T-helper 2 cell treated with Interferon-gamma antibody and Interleukin-4, amounts not matched to agents 100 ng/mL and 5 ng/mL, for 36 hours (primary cell): Measurements from ENCODE around the gene DDX24. TPM values are rescaled to one million over a fixed set of nuclear protein-coding genes. Genes with fewer than 3 reads are reported as not detected.
"Not testable (repeated sequence)": the region's sequence is repeated elsewhere in the genome, so short reads cannot be mapped to it uniquely, and the experiment has no call there.

ENCODE experiments used
- intact Hi-C: fragments of 100-400 bp; cut with micrococcal nuclease; formaldehyde crosslinking; loops from one replicate; pipeline ENCODE4 v1.15.1; 2023
- total RNA-seq: library from RNA; stranded (reverse); gene quantifications from 2 replicates; pipeline ENCODE4 v1.2.3, GENCODE V29; 2022

The DDX24 gene
- total RNA-seq, 1 donor from 2014 or later: 192 TPM

DNA sequence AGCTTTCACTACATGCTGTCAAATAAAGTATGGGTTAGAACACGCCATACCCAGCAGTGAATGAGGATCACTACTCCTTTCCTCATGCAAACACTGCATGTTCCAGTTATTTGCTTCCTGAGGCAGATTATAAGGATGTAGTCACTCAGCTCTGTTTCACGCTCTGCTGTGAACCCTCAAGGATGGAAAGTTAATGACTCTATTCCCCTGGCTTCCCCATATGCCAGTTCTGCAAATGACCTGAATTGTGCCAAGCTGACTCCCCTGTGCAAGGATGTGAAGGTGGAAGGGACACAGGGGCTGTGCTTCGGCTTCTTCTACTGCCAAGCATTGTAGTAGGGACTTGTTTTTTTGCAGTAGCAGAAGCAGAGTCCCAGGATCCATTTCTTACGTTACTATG is 6.9 kb upstream of the DDX24 start:
- intact Hi-C loops: no loop called here

DNA sequence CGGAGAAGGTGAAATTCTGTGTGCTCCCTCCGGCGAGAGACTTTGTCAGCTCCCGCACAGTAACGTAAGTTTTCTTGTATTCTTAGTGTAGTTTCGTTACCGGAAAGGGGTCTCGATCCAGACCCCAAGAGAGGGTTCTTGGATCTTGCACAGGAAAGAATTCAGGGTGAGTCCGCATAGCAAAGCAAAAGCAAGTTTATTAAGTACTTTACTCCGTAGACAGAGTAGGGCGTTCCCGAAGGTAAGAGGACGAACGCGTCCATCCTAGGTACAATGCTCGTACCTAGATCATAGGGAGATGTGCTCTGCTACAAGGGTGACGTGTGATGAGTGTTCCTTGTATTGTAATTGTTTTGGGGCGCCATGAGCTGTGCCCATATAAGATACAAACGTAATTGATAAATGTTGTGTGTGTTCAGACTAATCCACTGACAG is 401 bp upstream of the DDX24 start:
- intact Hi-C loops: loop anchor here (1.0 to 5.0 kb wide), 7 partner anchors 25 to 1453 kb away; partner anchors contain the start of genes GLRX5, IFI27L2 and OTUB2

DNA sequence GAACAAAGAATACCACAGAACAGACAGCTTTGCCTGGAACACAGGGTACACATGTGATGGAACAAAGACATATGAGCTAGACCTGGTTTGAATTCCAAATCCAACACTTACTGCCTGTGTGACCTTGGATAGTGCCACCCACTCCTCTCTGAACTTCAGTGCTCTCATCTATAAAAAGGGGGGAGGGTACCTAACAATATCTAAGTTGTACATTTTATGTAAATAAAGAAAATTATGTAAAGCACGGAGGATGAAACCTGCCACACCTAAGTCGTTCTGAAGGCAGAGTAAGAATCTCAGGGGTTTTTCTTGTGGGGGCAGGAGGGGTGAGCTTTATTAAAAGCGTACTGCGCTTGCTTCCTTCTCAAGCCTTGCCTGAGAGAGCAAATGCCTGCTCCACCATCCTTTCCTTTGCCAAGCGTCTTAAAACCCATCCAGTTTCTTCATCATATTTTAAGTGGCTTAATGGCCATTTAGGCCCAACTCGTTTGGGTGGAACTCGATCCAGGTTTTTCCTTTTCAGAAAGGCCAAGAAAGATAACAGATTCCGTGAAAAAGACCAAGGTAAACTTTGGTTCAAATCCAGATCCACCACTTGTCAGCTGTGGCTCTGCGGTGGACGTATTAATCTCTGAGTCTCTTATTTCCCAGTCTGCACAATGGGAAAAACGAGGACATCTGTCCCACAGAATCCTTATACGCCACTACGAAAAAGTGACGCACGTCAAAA is 946 bp downstream of the DDX24 start:
- intact Hi-C loops: loop anchor here (2.0 to 5.0 kb wide), 5 partner anchors 53 to 1455 kb away; partner anchors contain the start of genes GLRX5 and OTUB2

DNA sequence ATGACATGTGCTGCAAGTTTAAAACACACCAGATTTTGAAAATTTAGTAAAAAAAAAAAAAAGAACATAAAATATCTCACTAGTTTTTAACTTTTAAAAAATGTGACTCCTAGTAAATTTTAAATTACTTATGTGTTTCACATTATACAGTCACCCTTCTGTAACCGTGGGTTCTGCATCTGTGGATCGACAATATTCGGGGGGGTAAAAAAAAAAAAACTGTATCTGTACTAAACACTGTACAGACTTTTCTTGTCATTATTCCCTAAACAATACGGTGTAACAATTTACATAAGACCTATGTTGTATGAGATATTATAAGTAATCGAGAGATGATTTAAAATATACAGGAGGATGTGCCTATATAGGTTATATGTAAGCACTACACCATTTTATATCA is 3.2 kb downstream of the DDX24 start:
- intact Hi-C loops: no loop called here

DNA sequence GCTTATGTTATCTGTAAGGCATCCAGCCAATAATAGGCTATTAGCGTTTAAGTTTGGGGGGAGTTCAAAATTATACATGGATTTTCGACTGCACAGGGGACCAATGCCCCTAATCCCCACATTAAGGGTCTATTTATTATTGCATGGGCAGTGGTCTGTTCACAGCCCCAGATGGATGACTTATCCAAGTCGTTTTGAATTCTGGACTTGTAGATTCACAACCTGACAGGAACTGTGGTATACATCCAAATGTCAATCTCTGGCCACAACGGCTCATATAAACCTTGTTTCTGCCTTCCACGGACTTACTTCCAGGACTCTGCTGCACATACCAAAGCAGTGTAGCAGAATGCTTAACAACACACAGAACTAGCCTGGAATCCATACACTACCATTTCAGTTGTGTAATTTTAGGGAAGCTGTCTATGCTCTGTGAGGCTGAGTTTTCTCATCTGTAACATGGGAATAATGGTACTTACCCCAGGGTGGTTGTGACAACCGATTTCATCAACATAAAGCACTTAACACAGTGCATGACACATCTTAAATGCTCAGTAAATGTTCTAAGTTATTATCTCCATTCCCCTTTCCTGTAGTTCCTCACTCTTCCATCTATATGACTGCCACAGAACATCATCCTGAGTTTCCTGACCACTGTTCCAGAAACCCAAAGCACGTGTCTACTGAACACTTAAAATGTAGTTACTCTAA is 3.7 kb downstream of the DDX24 start:
- intact Hi-C loops: no loop called here

DNA sequence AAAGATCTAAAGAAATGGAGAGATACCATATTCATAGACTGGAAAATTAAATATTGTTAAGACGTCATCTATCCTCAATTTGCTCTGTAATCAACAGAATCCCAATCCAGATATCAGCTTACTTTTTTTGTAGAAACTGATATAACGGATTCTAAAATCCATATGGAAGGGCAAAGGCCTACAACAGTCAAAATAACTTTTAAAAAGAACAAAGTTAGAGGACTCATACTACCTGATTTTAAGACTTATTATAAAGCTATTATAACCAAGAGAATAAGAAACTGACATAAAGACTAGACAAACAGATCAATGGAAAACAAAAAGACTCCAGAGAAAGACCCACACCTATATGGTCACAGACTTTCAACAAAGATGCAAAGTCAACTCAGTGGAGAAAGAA is 6.0 kb downstream of the DDX24 start:
- intact Hi-C loops: no loop called here

DNA sequence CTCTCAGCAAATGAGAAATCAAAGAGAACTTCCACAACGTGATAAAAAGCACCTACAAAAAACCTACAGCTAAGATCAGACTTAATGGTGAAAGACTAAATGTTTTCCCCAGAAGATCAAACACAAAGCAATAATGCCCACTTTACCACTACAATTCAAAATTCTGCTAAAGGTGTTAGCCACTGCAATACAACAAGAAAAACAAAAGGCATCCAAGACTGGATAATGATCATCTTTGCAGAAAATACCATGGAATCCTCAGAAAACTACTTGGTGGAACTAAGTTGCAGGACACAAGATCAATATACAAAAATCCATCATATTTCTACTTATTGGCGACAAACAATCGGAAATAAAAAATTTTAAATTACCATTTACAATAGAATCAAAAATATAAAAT is 6.5 kb downstream of the DDX24 start:
- intact Hi-C loops: no loop called here

DNA sequence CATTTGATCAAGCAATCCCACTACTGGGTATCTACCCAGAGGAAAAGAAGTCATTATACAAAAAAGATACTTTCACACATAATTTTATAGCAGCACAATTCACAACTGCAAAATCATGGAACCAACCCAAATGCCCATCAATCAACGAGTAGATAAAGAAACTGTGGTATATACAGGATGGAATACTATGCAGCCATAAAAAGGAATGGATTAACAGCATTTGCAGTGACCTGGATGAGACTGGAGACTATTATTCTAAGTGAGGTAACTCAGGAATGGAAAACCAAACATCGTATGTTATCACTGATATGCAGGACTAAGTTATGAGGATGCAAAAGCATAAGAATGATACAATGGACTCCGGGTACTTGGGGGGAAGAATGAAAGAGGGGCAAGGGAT is 8.9 kb downstream of the DDX24 start:
- intact Hi-C loops: not testable (repeated sequence)

DNA sequence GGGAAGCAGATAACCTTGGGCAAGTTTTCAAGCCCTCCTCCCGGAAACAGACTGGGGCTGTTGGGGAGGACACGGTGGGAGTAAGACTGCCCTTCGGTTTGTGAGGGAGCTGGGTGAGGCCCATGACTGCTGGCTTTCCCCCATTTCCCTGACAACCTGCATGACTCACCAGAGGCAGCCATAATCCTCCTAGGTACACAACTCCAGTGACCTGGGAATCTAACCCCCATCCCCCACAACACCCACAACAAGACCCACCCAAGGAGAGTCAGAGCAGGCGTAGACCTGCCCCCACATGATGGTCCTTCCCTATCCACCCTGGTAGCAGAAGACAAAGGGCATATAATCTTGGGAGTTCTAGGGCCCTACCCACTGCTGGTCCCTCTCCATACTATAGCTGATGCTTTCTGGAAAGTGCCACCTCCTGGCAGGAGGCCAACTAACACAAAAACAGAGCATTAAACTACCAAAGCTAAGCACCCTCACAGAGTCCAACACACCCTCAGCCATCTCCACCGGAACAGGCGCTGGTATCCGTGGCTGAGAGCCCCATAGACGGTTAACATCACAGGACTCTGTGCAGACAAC is 14.8 kb downstream of the DDX24 start:
- intact Hi-C loops: no loop called here

DNA sequence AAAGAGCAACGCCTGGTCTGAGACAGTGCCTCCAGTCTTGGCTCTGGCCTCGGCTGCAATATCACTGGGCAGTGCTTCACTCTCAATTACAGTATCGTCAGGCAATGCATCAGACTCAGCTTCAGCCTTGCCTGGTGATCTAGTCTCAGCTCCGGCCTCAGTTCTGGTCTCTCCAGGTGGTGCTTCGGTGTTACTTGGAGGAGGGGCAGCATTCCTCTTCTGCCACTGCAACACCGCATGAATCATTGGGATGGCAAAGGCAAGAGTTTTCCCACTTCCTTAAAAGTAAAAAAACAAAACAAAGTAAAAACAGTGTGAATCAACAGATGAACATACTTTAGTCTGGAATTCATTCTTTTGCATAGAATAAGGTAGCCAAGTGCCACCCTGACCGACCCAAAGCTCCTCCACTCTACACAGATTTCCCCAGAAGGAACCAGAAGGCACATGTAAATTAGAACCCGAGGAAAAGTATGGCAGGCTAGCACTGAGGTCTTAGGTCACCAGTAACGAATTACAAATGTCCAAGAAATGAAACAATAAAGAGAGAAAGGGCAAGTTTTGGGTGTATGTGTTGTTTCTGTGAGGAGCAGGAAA is 18.6 kb downstream of the DDX24 start:
- intact Hi-C loops: no loop called here

DNA sequence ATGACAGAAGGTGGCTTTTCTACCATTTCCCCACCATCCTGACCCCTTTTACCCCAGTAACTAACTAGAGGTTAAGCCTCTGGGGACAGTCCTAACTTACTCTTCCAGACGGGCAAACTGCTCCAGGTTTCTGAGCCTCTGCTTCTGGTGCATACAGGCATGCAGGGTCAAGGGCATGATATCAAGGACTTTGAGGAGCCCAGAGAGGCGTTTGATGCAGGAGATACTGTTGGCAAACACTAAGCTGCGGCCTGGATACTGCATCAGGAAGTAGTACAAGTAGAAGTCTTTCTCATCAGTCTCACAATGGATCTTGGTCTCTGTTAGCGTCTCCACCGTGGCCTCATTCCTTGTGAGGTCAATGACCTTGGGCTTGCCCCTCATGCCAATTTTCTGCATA is 21.0 kb downstream of the DDX24 start:
- intact Hi-C loops: loop anchor here (5.0 kb wide), 1 partner anchor 122 kb away; no protein-coding TSS in a partner anchor

DNA sequence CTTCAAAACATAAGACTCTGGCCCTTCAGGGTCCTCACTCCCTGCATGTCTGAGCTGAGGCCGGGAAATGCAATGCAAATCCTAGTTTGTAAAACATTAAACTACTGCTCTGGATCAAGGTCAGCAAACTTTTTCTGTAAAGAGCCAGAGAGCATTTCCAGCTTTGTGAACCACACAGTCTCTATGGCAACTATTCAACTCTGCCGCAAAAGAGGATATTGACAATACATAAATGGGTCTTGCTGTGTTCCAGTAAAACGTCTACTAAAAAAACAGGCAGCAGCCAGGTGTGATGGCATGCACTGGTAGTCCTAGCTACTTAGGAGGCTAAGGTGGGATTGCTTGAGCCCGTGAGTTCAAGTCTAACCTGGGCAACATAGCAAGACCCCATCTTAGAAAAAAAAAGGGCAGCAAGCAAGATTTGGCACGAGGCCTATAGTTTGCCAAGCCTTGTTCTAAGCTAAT is 22.3 kb downstream of the DDX24 start:
- intact Hi-C loops: loop anchor here (5.0 kb wide), 1 partner anchor 124 kb away; no protein-coding TSS in a partner anchor

DNA sequence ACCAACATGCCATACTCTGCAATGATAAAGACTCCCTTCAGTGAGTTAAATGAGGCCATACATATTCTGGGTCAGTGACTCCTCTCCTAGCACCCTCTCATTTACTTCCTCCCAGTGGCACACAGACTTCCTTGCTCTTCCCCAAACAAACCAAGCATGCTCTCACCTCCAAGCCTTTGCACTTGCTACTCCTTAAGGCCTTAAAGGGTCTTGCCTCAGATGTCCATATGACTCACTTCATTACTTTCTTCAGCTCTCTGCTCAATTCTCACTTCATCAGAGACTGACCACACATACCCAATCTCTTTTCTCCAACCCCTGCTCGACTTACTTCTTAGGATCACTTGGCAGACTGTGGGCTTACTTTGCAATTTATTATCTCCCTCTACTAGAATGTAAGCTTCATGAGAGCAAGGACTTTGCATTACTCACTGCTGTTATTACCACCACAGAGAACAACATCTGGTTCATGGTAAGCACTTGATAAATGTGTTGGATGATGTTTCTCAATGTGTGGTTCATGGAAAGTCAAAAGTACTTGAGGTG is 22.8 kb downstream of the DDX24 start:
- intact Hi-C loops: loop anchor here (5.0 kb wide), 1 partner anchor 124 kb away; no protein-coding TSS in a partner anchor

DNA sequence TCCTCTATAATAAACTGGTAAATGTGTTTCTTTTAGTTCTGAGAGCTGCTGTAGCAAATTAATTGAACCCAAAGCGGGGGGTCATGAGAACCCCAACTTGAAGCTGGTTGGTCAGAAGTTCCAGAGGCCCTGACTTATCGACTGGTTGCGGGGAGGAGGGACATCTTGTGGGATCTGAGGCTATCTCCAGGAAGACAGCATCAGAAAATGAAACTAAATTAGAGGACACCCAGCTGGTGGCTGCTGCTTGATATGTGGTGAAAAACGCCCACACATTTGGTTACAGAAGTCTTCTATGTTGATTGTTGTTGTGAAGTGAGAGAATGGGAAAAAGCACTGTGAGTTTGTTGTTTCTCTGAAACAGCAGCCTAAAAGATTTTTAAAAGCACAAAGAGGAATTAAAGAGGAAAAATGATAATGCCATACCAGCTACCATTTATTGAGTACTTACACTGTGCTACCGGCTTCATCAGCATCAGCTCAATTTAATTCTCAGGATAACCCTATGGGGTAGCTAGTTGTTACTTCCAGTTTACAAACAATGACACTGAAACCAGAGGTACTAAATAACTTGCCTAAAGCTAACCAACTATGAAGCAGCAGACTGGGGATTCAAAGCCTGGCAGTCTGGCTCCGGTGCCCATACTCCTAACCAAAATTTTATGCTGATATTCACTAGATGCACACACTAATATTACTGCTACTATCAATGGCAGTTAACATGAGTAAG is 24.3 kb downstream of the DDX24 start:
- intact Hi-C loops: loop anchor here (1.0 to 5.0 kb wide), 2 partner anchors 25 to 126 kb away; partner anchors contain the start of genes DDX24 and IFI27L1

DNA sequence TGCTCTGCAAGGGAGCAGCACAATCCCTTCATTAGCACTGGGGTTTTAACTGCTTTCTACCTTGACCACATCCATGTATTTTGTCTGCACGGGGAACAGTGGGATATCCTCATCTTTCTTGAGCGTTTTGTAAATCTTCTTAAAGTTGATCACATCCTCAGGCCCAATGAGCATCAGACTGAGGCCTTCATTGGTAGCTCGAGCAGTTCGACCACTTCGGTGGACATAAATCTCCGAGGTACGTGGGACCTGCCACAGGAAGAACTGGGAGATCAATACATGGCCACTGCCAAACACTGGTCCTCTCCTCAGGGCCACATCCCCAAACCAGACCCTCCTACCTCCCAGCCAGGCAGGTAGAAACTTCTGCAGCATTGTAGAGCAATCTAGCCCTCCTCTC is 26.1 kb downstream of the DDX24 start:
- intact Hi-C loops: loop anchor here (5.0 kb wide), 1 partner anchor 127 kb away; no protein-coding TSS in a partner anchor

DNA sequence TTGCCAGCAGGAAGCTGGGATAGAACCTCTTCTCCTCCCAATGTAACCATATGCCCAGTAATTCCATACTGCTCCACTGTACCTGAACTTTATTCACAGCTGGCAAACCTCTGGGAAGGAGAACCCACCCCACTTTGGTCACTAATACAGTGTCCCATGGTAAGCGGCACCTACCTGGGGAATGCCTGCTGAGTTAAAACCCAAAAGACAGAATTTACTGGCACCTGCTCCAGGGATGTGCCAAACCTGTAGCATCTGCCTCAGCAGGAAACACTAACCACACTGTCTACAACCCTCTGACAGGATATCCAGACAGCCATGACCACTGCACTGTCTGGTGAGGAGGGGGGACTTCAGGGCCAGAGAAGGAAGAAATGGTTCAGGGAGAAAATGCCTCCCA is 26.6 kb downstream of the DDX24 start:
- intact Hi-C loops: no loop called here

DNA sequence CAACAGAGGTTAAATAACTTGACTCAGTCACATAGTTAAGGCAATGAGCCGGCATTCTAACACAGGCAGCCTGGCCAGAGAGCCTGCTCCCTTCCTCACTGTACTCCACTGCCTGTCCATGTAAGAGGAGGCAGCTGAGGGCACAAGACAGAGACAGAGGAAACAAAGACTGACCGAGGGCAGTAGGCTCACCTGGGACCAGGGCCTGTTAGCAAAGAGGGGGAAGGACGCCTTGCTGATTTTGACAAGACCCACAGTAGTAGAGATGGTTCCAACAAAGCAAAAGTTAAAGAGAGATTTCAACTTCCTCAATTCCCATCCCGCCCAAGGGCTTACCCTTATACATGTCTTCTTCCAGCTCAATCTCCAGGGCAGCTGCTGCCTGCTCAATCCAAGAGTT is 28.3 kb downstream of the DDX24 start:
- intact Hi-C loops: no loop called here

DNA sequence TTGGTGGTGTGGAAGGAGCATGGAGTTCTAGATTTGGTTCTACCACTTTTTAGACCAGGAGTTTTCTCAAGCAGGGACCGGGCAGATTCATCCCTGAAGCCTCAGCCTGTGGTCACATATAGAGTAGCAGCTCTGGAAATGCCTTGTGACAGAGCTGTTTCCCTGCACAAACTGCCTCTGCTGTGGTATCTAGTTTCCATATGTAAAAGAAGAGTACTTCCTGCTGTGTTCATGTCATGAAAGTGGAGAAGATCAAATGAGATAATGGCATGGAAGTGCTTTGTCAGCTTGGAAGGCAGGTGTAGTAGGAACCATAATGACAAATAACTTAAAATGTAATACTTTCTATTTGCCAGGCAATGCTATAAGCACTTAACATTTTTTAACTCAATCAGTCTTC is 28.8 kb downstream of the DDX24 start:
- intact Hi-C loops: no loop called here

DNA sequence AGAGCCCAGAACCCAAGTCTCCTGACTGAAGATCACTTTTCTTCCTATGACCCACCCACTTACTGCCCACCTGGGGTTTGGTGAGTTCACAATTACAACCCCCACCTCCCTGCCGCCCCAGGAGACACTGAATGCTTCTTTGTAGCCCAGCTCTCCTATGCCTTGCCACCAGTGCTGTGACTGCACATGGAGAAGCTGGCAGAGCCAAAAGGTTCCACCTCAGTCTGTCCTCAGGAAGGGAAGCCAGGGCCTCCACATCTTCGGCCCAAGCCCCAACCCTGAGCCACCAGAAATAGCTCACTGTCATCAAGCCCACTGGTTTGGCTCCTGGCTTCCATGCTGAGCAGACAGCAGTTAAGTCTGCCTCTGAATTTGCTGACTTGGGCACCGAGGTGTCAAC is 29.2 kb downstream of the DDX24 start:
- intact Hi-C loops: no loop called here

DNA sequence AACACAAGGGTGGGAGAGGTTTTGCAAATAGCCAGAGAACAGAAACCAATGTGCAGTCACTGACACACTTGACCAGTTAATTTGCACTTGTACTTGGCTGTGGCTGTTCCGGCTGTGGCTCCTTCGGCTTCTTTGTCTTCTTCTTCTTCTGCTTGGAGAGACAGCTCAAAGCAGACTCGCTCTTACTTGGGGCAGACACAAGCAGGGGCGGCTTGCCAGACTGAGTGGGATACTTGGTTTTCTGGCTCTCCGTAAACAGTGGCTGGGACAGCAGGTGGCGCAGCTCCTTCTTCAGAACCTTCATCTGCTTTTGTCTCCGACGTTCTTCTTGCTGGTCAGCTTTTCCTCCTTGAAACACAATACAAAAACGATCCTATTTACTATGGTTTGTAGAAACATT is 29.9 kb downstream of the DDX24 start:
- intact Hi-C loops: no loop called here
